ENCODE data around the gene ST14. TPM values are rescaled to one million over a fixed set of nuclear protein-coding genes. Genes with fewer than 3 reads are reported as not detected.

The ST14 gene
- total and polyA plus RNA-seq, 2 donors (not counting 1 experiment from before 2014, with no cell fraction given) = 36.2 to 52.2 TPM

DNA sequence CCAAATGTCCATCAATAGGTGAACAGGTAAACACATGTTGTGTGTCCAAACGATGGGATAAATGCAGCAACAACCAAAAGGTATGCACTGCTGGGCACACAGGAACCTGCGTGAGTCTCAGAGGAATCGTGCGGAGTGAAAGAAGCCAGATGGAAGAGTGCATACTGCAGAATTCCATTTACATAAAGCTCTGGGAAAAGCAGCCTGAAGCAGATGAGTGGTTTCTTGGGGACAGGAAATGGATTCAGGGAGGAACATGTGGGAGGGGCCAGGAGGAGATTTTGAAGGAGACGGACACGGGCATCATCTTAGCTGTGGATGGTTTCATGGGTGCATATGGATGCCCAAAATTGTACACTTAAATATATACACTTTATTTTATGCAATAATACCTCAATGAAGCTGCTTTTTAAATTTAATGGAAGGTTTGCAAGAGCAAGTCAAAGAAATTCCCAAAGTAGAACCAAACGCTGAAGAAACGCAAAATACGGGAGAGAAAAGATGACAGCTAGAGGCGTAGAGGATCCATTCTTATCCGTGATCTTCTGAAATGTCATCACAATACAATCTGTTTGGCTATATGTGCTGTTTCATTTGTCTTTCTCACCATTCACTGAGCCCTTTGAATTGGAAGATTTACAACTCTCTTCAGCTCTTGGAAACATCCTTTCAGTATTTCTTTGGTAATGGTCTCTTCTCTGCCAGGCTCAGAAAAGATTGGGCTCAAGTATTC is 24.5 kb downstream of the ST14 start:
- WGBS (ENCODE audit: insufficient coverage) = 93% methylated on average over 9 of the region's 11 CpGs
- DNase-seq (no peak), ATAC-seq (ENCODE audit: low read depth) (no peak)
- ChIA-PET POLR2A (interaction anchor here (0.7 kb wide), 1 partner anchor 38 kb away, joined by 7 read pairs; no protein-coding TSS in a partner anchor), CTCF (interaction anchor here (0.9 to 4.3 kb wide), 4 partner anchors 29 to 52 kb away, joined by 3 to 13 read pairs (median 6); no protein-coding TSS in a partner anchor)
- Histone ChIP-seq H2AFZ (ENCODE audit: insufficient read depth, low read depth, low read length, poor library complexity, severe bottlenecking) (no peak overlapping the region), H3K9me3 (ENCODE audit: control extremely low read depth in 1 of 3, control insufficient read depth in 2 of 3, insufficient read depth in 1 of 3, low read length in 2 of 3) (no peaks in the 10 kb centered on the region), H3K4me2 (replicated peaks; ENCODE audit: low read depth, low read length, poor library complexity, severe bottlenecking) (no peak overlapping the region), H3K9ac (ENCODE audit: low read length) (no peak overlapping the region), H3K36me3 (replicated peaks in 1 of 2; ENCODE audit: control extremely low read depth in 1 of 2, control insufficient read depth in 1 of 2, extremely low read depth in 1 of 2, insufficient read depth in 2 of 2, low read length in 1 of 2) (peaks cover 0 to 5% of the 10 kb centered on the region in 2 experiments), H3K4me1 (ENCODE audit: control insufficient read depth in 2 of 2, insufficient read depth in 2 of 2, low read length in 2 of 2) (peaks cover 33 to 42% of the 10 kb centered on the region in 2 donors), H3K27me3 (replicated peaks in 1 of 4; ENCODE audit: control extremely low read depth in 1 of 4, control insufficient read depth in 3 of 4, insufficient read depth in 4 of 4, low read length in 3 of 4) (no peaks in the 10 kb centered on the region), H3K4me3 (ENCODE audit: control extremely low read depth in 1 of 5, extremely low read depth in 1 of 5, insufficient read depth in 1 of 5, low read depth in 2 of 5, low read length in 4 of 5) (no peak overlapping the region), H3K79me2 (ENCODE audit: control insufficient read depth, insufficient read depth, low read length) (no peaks in the 10 kb centered on the region), H4K20me1 (ENCODE audit: control insufficient read depth, insufficient read depth, low read length, poor library complexity, severe bottlenecking) (no peaks in the 10 kb centered on the region), H3K27ac (ENCODE audit: low read length in 2 of 2) (no peak overlapping the region)
- Mint-ChIP-seq H3K4me1 (peaks cover 40% of the 10 kb centered on the region), H3K27me3 (no peaks in the 10 kb centered on the region), H3K9me3 (ENCODE audit: insufficient read depth) (no peaks in the 10 kb centered on the region), H3K27ac (peak overlapping the region; percentile 37), H3K4me3 (no peak overlapping the region)
- no peak for TF ChIP-seq EZH2 (IDR thresholded peaks at IDR 0.05; ENCODE audit: borderline replicate concordance, insufficient read depth, low read depth, low read length, poor library complexity, severe bottlenecking)
- TF ChIP-seq, protein P1, sequence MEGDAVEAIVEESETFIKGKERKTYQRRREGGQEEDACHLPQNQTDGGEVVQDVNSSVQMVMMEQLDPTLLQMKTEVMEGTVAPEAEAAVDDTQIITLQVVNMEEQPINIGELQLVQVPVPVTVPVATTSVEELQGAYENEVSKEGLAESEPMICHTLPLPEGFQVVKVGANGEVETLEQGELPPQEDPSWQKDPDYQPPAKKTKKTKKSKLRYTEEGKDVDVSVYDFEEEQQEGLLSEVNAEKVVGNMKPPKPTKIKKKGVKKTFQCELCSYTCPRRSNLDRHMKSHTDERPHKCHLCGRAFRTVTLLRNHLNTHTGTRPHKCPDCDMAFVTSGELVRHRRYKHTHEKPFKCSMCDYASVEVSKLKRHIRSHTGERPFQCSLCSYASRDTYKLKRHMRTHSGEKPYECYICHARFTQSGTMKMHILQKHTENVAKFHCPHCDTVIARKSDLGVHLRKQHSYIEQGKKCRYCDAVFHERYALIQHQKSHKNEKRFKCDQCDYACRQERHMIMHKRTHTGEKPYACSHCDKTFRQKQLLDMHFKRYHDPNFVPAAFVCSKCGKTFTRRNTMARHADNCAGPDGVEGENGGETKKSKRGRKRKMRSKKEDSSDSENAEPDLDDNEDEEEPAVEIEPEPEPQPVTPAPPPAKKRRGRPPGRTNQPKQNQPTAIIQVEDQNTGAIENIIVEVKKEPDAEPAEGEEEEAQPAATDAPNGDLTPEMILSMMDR (IDR thresholded peaks at IDR 0.05) = no peak
- intact Hi-C loops (cut with micrococcal nuclease) = no loop called here

DNA sequence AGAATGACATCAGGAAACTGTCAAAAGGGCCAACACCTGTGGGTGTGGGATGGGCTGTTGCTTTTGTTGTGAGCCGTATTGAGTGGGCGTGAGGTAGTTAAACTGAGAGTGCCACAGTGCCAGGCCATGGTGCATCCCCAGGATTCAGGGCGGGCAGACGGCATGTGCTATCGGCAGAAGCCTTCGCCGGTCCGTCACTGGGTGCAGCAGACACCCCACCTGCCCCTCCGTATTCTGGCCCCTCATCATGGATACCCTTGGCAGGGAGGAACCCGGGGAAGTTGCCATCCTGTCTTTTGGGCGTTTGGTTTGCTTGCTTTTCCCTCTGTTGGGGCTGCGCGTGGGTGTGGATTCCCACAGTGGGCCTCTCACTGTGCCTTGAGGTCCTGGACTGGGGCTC is 27.5 kb downstream of the ST14 start:
- peaks cover 0 to 26% of the 10 kb centered on the region in 2 experiments for H3K36me3 ChIP-seq (replicated peaks in 1 of 2; ENCODE audit: control extremely low read depth in 1 of 2, control insufficient read depth in 1 of 2, extremely low read depth in 1 of 2, insufficient read depth in 2 of 2, low read length in 1 of 2)
- H3K27ac Mint-ChIP-seq = no peak overlapping the region
- POLR2A ChIA-PET = no interaction called here

More for the DNA sequence above, 27.5 kb downstream of the ST14 start:
- no peak for ATAC-seq (ENCODE audit: low read depth)
- no peak overlapping the region for H3K4me2 ChIP-seq (replicated peaks; ENCODE audit: low read depth, low read length, poor library complexity, severe bottlenecking)
- no peak overlapping the region for H3K4me3 ChIP-seq (ENCODE audit: control extremely low read depth in 1 of 5, extremely low read depth in 1 of 5, insufficient read depth in 1 of 5, low read depth in 2 of 5, low read length in 4 of 5)
- no peaks in the 10 kb centered on the region for H3K9me3 Mint-ChIP-seq (ENCODE audit: insufficient read depth)
- no peaks in the 10 kb centered on the region for H3K27me3 Mint-ChIP-seq
- no peak for TF ChIP-seq EZH2 (IDR thresholded peaks at IDR 0.05; ENCODE audit: borderline replicate concordance, insufficient read depth, low read depth, low read length, poor library complexity, severe bottlenecking)
- TF ChIP-seq, protein P1 (IDR thresholded peaks at IDR 0.05) = no peak
- peaks cover 11% of the 10 kb centered on the region for H3K4me1 Mint-ChIP-seq
- no peak overlapping the region for H3K4me3 Mint-ChIP-seq
- H3K27ac ChIP-seq (ENCODE audit: low read length in 2 of 2) = no peak overlapping the region
- no peaks in the 10 kb centered on the region for H4K20me1 ChIP-seq (ENCODE audit: control insufficient read depth, insufficient read depth, low read length, poor library complexity, severe bottlenecking)
- H3K27me3 ChIP-seq (replicated peaks in 1 of 4; ENCODE audit: control extremely low read depth in 1 of 4, control insufficient read depth in 3 of 4, insufficient read depth in 4 of 4, low read length in 3 of 4) = no peaks in the 10 kb centered on the region
- WGBS (ENCODE audit: insufficient coverage) = 87% methylated on average over 13 of the region's 13 CpGs
- peaks cover 4 to 12% of the 10 kb centered on the region in 2 donors for H3K4me1 ChIP-seq (ENCODE audit: control insufficient read depth in 2 of 2, insufficient read depth in 2 of 2, low read length in 2 of 2)
- H3K9me3 ChIP-seq (ENCODE audit: control extremely low read depth in 1 of 3, control insufficient read depth in 2 of 3, insufficient read depth in 1 of 3, low read length in 2 of 3) = peaks cover 0 to 3% (median 0%) of the 10 kb centered on the region in 3 donors
- H2AFZ ChIP-seq (ENCODE audit: insufficient read depth, low read depth, low read length, poor library complexity, severe bottlenecking) = no peak overlapping the region
- intact Hi-C loops (cut with micrococcal nuclease) = no loop called here
- no peak for DNase-seq
- H3K79me2 ChIP-seq (ENCODE audit: control insufficient read depth, insufficient read depth, low read length) = no peaks in the 10 kb centered on the region
- CTCF ChIA-PET = no interaction called here
- H3K9ac ChIP-seq (ENCODE audit: low read length) = no peak overlapping the region
